Common myeloid progenitor, CD34-positive (primary cell): ENCODE data around the gene AKR7A2.
A peak's percentile ranks its signal among the peaks of the same experiment; 100 is the strongest.

ENCODE experiments used
- CTCF ChIA-PET: fragments of 350-600 bp; sonication (Branson Sonifier 250); formaldehyde crosslinking; loops from one replicate; lab custom pipeline; 2021; ENCODE audit warnings: antibody characterized with exemption; lab: Charles Lee
- POLR2A ChIA-PET: fragments of 350-600 bp; sonication (Branson Sonifier 250); formaldehyde crosslinking; loops from one replicate; lab custom pipeline; 2021; ENCODE audit warnings: antibody characterized with exemption; lab: Charles Lee
- DNase-seq, 3 donors: peaks; one replicate each; pipeline versions ENCODE4 v3.0.0 to v3.0.0-alpha.2; 2013
- H3K27ac ChIP-seq, 2 experiments: 1 replicate in 1 of 2; 2 replicates in 1 of 2; pipeline ENCODE4 v1.7.0; 2013; ENCODE audit warnings: inconsistent platforms in 2 of 2, low read length in 2 of 2, mild to moderate bottlenecking in 2 of 2, low read depth in 1 of 2, moderate library complexity in 1 of 2; ENCODE audit not compliant: severe bottlenecking in 2 of 2, insufficient read depth in 1 of 2, poor library complexity in 1 of 2
- H3K27me3 ChIP-seq, 5 experiments: replicated peaks in 2 of 5; 1 replicate in 3 of 5; 2 replicates in 2 of 5; pipeline versions ENCODE4 v1.6.1 to v1.7.0; 2013; ENCODE audit warnings: low read length in 4 of 5, mild to moderate bottlenecking in 2 of 5, moderate library complexity in 2 of 5, inconsistent platforms in 1 of 5; ENCODE audit not compliant: insufficient read depth in 5 of 5, control insufficient read depth in 4 of 5
- H3K36me3 ChIP-seq, 4 experiments: 1 replicate in 2 of 4; 2 replicates in 2 of 4; pipeline versions ENCODE4 v1.6.1 to v1.7.0; 2013; ENCODE audit warnings: low read length in 3 of 4, control low read depth in 1 of 4, mild to moderate bottlenecking in 1 of 4; ENCODE audit not compliant: control insufficient read depth in 4 of 4, insufficient read depth in 4 of 4
- H3K4me1 ChIP-seq, 4 experiments: 1 replicate in 3 of 4; 2 replicates in 1 of 4; pipeline versions ENCODE4 v1.6.1 to v1.7.1; 2013; ENCODE audit warnings: low read length in 3 of 4, mild to moderate bottlenecking in 3 of 4, control low read depth in 1 of 4, inconsistent platforms in 1 of 4, moderate library complexity in 1 of 4; ENCODE audit not compliant: control insufficient read depth in 4 of 4, insufficient read depth in 4 of 4; ENCODE audit errors: control extremely low read depth in 1 of 4
- H3K4me3 ChIP-seq, 7 experiments: 1 replicate in 4 of 7; 2 replicates in 3 of 7; pipeline versions ENCODE4 v1.5.1 to v1.7.0; 2013; ENCODE audit warnings: mild to moderate bottlenecking in 7 of 7, low read length in 6 of 7, moderate library complexity in 6 of 7, inconsistent platforms in 2 of 7, low read depth in 2 of 7, control low read depth in 1 of 7; ENCODE audit not compliant: insufficient read depth in 4 of 7, control insufficient read depth in 1 of 7; ENCODE audit errors: extremely low read depth in 1 of 7
- H3K9me3 ChIP-seq, 5 experiments: 1 replicate in 4 of 5; 2 replicates in 1 of 5; pipeline versions ENCODE4 v1.6.1 to v1.7.1; 2013; ENCODE audit warnings: low read length in 4 of 5, mild to moderate bottlenecking in 2 of 5, inconsistent platforms in 1 of 5, low read depth in 1 of 5, moderate library complexity in 1 of 5; ENCODE audit not compliant: control insufficient read depth in 4 of 5, insufficient read depth in 2 of 5; ENCODE audit errors: control extremely low read depth in 1 of 5
- WGBS: methylation state at CpG from one replicate; pipeline ENCODE4 v1.1.5; 2013; ENCODE audit not compliant: insufficient coverage; 5-methylcytosine and 5-hydroxymethylcytosine counted together

The AKR7A2 gene

GRCh38 chr1:19327736-19328135 lies 15.8 kb upstream of the AKR7A2 start:
- no peaks in the 10 kb centered on the region for H3K27me3 ChIP-seq
- CTCF ChIA-PET, result interaction anchor here (1.2 kb wide), 1 partner anchor 14 kb away, joined by 5 read pairs; no protein-coding TSS in a partner anchor
- no peak overlapping the region for H3K27ac ChIP-seq
- POLR2A ChIA-PET, result interaction anchor here (0.6 kb wide), 1 partner anchor 63 kb away, joined by 5 read pairs; no protein-coding TSS in a partner anchor
- DNase-seq, result no peak
- peaks cover 0 to 13% (median 7%) of the 10 kb centered on the region in 4 experiments for H3K4me1 ChIP-seq
- no peaks in the 10 kb centered on the region for H3K9me3 ChIP-seq
- peaks cover 2 to 63% (median 36%) of the 10 kb centered on the region in 4 experiments for H3K36me3 ChIP-seq
- WGBS, result 97% methylated on average over 8 of the region's 9 CpGs
- H3K4me3 ChIP-seq, result no peak overlapping the region

GRCh38 chr1:19327301-19327700 lies 15.4 kb upstream of the AKR7A2 start:
- Histone ChIP-seq H3K4me1 (peaks cover 0 to 13% (median 7%) of the 10 kb centered on the region in 4 experiments), H3K27me3 (no peaks in the 10 kb centered on the region), H3K4me3 (no peak overlapping the region), H3K27ac (no peak overlapping the region), H3K36me3 (peaks cover 2 to 63% (median 35%) of the 10 kb centered on the region in 4 experiments), H3K9me3 (no peaks in the 10 kb centered on the region)
- POLR2A ChIA-PET, result interaction anchor here (0.6 kb wide), 1 partner anchor 63 kb away, joined by 5 read pairs; no protein-coding TSS in a partner anchor
- no peak for DNase-seq
- 96% methylated on average over 7 of the region's 16 CpGs for WGBS
- CTCF ChIA-PET, result interaction anchor here (1.2 kb wide), 1 partner anchor 14 kb away, joined by 5 read pairs; no protein-coding TSS in a partner anchor

GRCh38 chr1:19326748-19327065 lies 14.8 kb upstream of the AKR7A2 start:
- H3K4me3 ChIP-seq, result no peak overlapping the region
- peaks cover 2 to 64% (median 36%) of the 10 kb centered on the region in 4 experiments for H3K36me3 ChIP-seq
- DNase-seq, result no peak
- 97% methylated on average over 3 of the region's 6 CpGs for WGBS
- no peaks in the 10 kb centered on the region for H3K9me3 ChIP-seq
- H3K27me3 ChIP-seq, result no peaks in the 10 kb centered on the region
- no peak overlapping the region for H3K27ac ChIP-seq
- POLR2A ChIA-PET, result no interaction called here
- peaks cover 0 to 13% (median 7%) of the 10 kb centered on the region in 4 experiments for H3K4me1 ChIP-seq
- CTCF ChIA-PET, result no interaction called here

- peak in 2 of 3 donors; percentile 86 to 87 for DNase-seq
- H3K4me3 ChIP-seq, result no peak overlapping the region
- H3K4me1 ChIP-seq, result peaks cover 0 to 13% (median 7%) of the 10 kb centered on the region in 4 experiments
- H3K9me3 ChIP-seq, result no peaks in the 10 kb centered on the region
- no peak overlapping the region for H3K27ac ChIP-seq
- WGBS, result 73% methylated on average over 28 of the region's 32 CpGs
- POLR2A ChIA-PET, result no interaction called here
- H3K36me3 ChIP-seq, result peaks cover 2 to 65% (median 36%) of the 10 kb centered on the region in 4 experiments
- H3K27me3 ChIP-seq, result no peaks in the 10 kb centered on the region
- CTCF ChIA-PET, result interaction anchor here (1.1 to 1.7 kb wide), 2 partner anchors 11 to 13 kb away, joined by 3 to 5 read pairs; partner anchors contain the start of gene SLC66A1
Observed at GRCh38 chr1:19325958-19326747, 14.2 kb upstream of the AKR7A2 start.

GRCh38 chr1:19325368-19325957 lies 13.5 kb upstream of the AKR7A2 start:
- Histone ChIP-seq H3K27me3 (no peaks in the 10 kb centered on the region), H3K4me1 (peaks cover 0 to 13% (median 7%) of the 10 kb centered on the region in 4 experiments), H3K4me3 (no peak overlapping the region), H3K36me3 (peaks cover 1 to 69% (median 36%) of the 10 kb centered on the region in 4 experiments), H3K27ac (no peak overlapping the region), H3K9me3 (no peaks in the 10 kb centered on the region)
- WGBS, result 57% methylated on average over 9 of the region's 19 CpGs
- CTCF ChIA-PET, result interaction anchor here (1.1 to 1.7 kb wide), 2 partner anchors 10 to 13 kb away, joined by 3 to 5 read pairs; partner anchors contain the start of gene SLC66A1
- peak; percentile 73 to 81 (median 76) for DNase-seq
- POLR2A ChIA-PET, result no interaction called here

DNA sequence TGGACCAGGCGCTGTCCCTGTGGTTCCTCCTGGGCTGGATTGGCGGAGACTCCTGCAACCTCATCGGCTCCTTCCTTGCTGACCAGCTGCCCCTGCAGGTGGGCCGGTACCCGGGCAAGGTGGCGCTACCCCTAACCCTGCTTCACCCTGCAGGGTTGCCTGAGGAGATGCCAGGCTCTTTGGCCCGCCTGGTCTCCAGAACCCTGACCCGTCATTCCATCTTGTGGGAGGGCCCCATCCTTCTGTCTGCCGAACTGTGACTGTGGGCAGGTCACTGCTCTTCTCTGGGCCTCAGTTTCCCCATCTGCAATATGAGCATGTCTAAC lies 12.7 kb upstream of the AKR7A2 start:
- H3K27me3 ChIP-seq, result no peaks in the 10 kb centered on the region
- DNase-seq, result no peak
- ChIA-PET CTCF (interaction anchor here (1.1 kb wide), 1 partner anchor 20 kb away, joined by 3 read pairs; no protein-coding TSS in a partner anchor), POLR2A (no interaction called here)
- peaks cover 0 to 13% (median 7%) of the 10 kb centered on the region in 4 experiments for H3K4me1 ChIP-seq
- H3K36me3 ChIP-seq, result peaks cover 0 to 65% (median 33%) of the 10 kb centered on the region in 4 experiments
- 97% methylated on average over 9 of the region's 9 CpGs for WGBS
- H3K27ac ChIP-seq, result no peak overlapping the region
- no peak overlapping the region for H3K4me3 ChIP-seq
- H3K9me3 ChIP-seq, result no peaks in the 10 kb centered on the region
